GM20000 (cell line): Measurements from ENCODE around the gene KRTAP4-6.
"Not testable (repeated sequence)": the region's sequence is repeated elsewhere in the genome, so short reads cannot be mapped to it uniquely, and the experiment has no call there.

ENCODE experiments used
- DNase-seq: peaks from one replicate; pipeline ENCODE4 v3.0.0; 2012; ENCODE audit warnings: low spot score
- CTCF ChIP-seq: IDR thresholded peaks from 2 replicates; pipeline ENCODE4 v1.5.1; 2012; ENCODE audit warnings: mild to moderate bottlenecking, control low read depth; ENCODE audit errors: extremely low read depth, missing control alignments

The KRTAP4-6 gene

GRCh38 chr17:41121742-41122141, 18.6 kb downstream of the KRTAP4-6 start:
- DNase-seq = no peak
- no peak for TF ChIP-seq CTCF

- not testable (repeated sequence) for DNase-seq
Observed at GRCh38 chr17:41119696-41120690, 20.4 kb downstream of the KRTAP4-6 start.

GRCh38 chr17:41118721-41119120, 21.6 kb downstream of the KRTAP4-6 start:
- no peak for DNase-seq
- TF ChIP-seq CTCF = no peak

GRCh38 chr17:41117846-41118386, 22.4 kb downstream of the KRTAP4-6 start, which contains the start of gene KRTAP4-11:
Gene KRTAP4-11 (minus strand): TSS chr17:41118373. CDS start chr17:41118315, 58 bp downstream.
- DNase-seq = not testable (repeated sequence)

- TF ChIP-seq CTCF = no peak
- no peak for DNase-seq
Observed at GRCh38 chr17:41116297-41116696, 24.0 kb downstream of the KRTAP4-6 start.

GRCh38 chr17:41111151-41111885, 29.0 kb downstream of the KRTAP4-6 start:
- no peak for DNase-seq
- no peak for TF ChIP-seq CTCF

GRCh38 chr17:41108728-41109386, 31.5 kb downstream of the KRTAP4-6 start:
- not testable (repeated sequence) for DNase-seq

- no peak for DNase-seq
- no peak for TF ChIP-seq CTCF
Observed at GRCh38 chr17:41107941-41108450, 32.3 kb downstream of the KRTAP4-6 start.

- DNase-seq = not testable (repeated sequence)
Observed at GRCh38 chr17:41105347-41105746, 35.0 kb downstream of the KRTAP4-6 start, which contains the start of gene KRTAP4-9. Gene KRTAP4-9 (plus strand): TSS chr17:41105389. CDS start chr17:41105389, 0 bp downstream.

- not testable (repeated sequence) for DNase-seq
Observed at GRCh38 chr17:41104386-41105038, 35.8 kb downstream of the KRTAP4-6 start.
